GM06990 (cell line): ENCODE results near the gene KCNQ1OT1.

Source experiments
- DNase-seq: peaks from one replicate; pipeline ENCODE4 v3.0.0-alpha.2; 2011; ENCODE audit not compliant: insufficient read length; ENCODE audit errors: extremely low read depth
- H3K27me3 ChIP-seq: replicated peaks from 2 replicates; pipeline ENCODE4 v1.6.0; 2011; ENCODE audit warnings: low read length; ENCODE audit not compliant: control insufficient read depth, insufficient read depth
- H3K36me3 ChIP-seq: 2 replicates; pipeline ENCODE4 v1.5.1; 2011; ENCODE audit warnings: low read length; ENCODE audit not compliant: control insufficient read depth, insufficient read depth
- H3K4me3 ChIP-seq: replicated peaks from 2 replicates; pipeline ENCODE4 v1.5.1; 2011; ENCODE audit warnings: low read depth, mild to moderate bottlenecking, control low read depth, low read length
- CTCF ChIP-seq: IDR thresholded peaks from 2 replicates; pipeline ENCODE4 v1.5.1; 2011; ENCODE audit warnings: low read length, control low read depth, mild to moderate bottlenecking, inconsistent platforms; ENCODE audit not compliant: insufficient read depth, poor library complexity, severe bottlenecking

KCNQ1OT1 gene

GRCh38 chr11:2734181-2735052, 34.6 kb upstream of the KCNQ1OT1 start:
- Histone ChIP-seq H3K4me3 (no peak overlapping the region), H3K36me3 (no peaks in the 10 kb centered on the region), H3K27me3 (no peaks in the 10 kb centered on the region; the same call in 1 of the 2 replicates)
- TF ChIP-seq CTCF = no peak
- DNase-seq = no peak

GRCh38 chr11:2732940-2733628, 33.3 kb upstream of the KCNQ1OT1 start:
- H3K27me3 ChIP-seq = no peaks in the 10 kb centered on the region; the same call in 1 of the 2 replicates

GRCh38 chr11:2732261-2732939, 32.6 kb upstream of the KCNQ1OT1 start:
- H3K27me3 ChIP-seq = no peaks in the 10 kb centered on the region; the same call in 1 of the 2 replicates
- no peak for TF ChIP-seq CTCF
- H3K36me3 ChIP-seq = no peaks in the 10 kb centered on the region
- no peak for DNase-seq
- H3K4me3 ChIP-seq = no peak overlapping the region

More at GRCh38 chr11:2732940-2733628, 33.3 kb upstream of the KCNQ1OT1 start:
- DNase-seq = no peak
- TF ChIP-seq CTCF = no peak
- Histone ChIP-seq H3K4me3 (no peak overlapping the region), H3K36me3 (no peaks in the 10 kb centered on the region)

GRCh38 chr11:2731130-2732125, 31.6 kb upstream of the KCNQ1OT1 start:
- no peak for DNase-seq
- H3K27me3 ChIP-seq = no peaks in the 10 kb centered on the region; the same call in 1 of the 2 replicates
- TF ChIP-seq CTCF = no peak
- H3K4me3 ChIP-seq = no peak overlapping the region
- no peaks in the 10 kb centered on the region for H3K36me3 ChIP-seq
